ENCODE measurements around the gene SPEM2. TPM values are rescaled to one million over a fixed set of nuclear protein-coding genes. Genes with fewer than 3 reads are reported as not detected.
A peak's percentile ranks its signal among the peaks of the same experiment; 100 is the strongest.

Gene SPEM2
- polyA plus RNA-seq, 2 of the 4 experiments (the other 2 are of a cell fraction): not detected

DNA sequence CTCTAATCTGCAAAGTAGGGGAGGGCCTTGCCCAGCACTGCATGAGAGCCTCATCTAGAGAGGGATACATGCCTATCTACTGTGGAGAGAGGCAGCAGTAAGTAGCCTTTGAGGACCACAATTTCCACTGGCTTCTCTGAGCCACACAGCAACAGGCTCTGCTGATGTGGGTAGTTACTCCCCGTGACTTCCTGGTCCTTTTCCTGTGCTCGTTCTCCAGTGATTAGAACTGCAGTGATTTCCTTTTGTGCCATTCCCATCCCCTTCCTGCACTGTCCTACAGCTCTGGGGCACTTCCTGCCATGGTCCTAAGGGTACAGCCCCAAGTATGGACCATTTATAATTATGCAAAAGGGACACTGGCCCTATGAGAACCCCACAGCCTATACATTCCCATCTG lies 34.1 kb upstream of the SPEM2 start:
- Histone ChIP-seq H3K27ac (no peak overlapping the region), H3K4me1 (peaks cover 10% of the 10 kb centered on the region; the same call in 1 of the 3 replicates), H3K9me3 (no peaks in the 10 kb centered on the region), H3K4me3 (no peak overlapping the region), H3K4me2 (no peak overlapping the region)
- ATAC-seq (no peak), DNase-seq (ENCODE audit: low read depth in 1 of 2, low spot score in 1 of 2) (no peak), FAIRE-seq (no peak)
- CTCF ChIA-PET: interaction anchor here (0.8 to 17.1 kb wide), 5 partner anchors 23 to 67 kb away, joined by 3 to 139 read pairs (median 3); partner anchors contain the start of genes KCTD11, TMEM102 and TMEM95
- POLR2A ChIA-PET: no interaction called here
- WGBS (ENCODE audit: missing lambda C conversion rate): 81% methylated on average over 2 of the region's 2 CpGs
- TF ChIP-seq, protein P1, sequence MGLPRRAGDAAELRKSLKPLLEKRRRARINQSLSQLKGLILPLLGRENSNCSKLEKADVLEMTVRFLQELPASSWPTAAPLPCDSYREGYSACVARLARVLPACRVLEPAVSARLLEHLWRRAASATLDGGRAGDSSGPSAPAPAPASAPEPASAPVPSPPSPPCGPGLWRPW (IDR thresholded peaks at IDR 0.05): no peak
- TF ChIP-seq JUNB (IDR thresholded peaks at IDR 0.05) (no peak), MAFK (IDR thresholded peaks at IDR 0.05; ENCODE audit: partially characterized antibody) (no peak), MYC (IDR thresholded peaks at IDR 0.05; ENCODE audit: borderline replicate concordance, low read length) (no peak), EHF (CRISPR knock-in tag; IDR thresholded peaks at IDR 0.05) (no peak), NPAS2 (CRISPR knock-in tag; IDR thresholded peaks at IDR 0.05; ENCODE audit: borderline replicate concordance) (no peak), POLR2AphosphoS2 (conservative IDR thresholded peaks at IDR 0.05; ENCODE audit: low read length) (no peak), ZNF302 (CRISPR knock-in tag; IDR thresholded peaks at IDR 0.05) (no peak), SMC3 (IDR thresholded peaks at IDR 0.05) (no peak), RARB (CRISPR knock-in tag; IDR thresholded peaks at IDR 0.05) (no peak), SREBF2 (IDR thresholded peaks at IDR 0.05) (no peak), HEYL (CRISPR knock-in tag; IDR thresholded peaks at IDR 0.05) (no peak), FOSL2 (IDR thresholded peaks at IDR 0.05) (no peak), FOSL2 (CRISPR knock-in tag; IDR thresholded peaks at IDR 0.05) (no peak), FOSB (CRISPR knock-in tag; IDR thresholded peaks at IDR 0.05) (no peak), HOXB5 (CRISPR knock-in tag; IDR thresholded peaks at IDR 0.05) (no peak)
- TF ChIP-seq, protein P2, sequence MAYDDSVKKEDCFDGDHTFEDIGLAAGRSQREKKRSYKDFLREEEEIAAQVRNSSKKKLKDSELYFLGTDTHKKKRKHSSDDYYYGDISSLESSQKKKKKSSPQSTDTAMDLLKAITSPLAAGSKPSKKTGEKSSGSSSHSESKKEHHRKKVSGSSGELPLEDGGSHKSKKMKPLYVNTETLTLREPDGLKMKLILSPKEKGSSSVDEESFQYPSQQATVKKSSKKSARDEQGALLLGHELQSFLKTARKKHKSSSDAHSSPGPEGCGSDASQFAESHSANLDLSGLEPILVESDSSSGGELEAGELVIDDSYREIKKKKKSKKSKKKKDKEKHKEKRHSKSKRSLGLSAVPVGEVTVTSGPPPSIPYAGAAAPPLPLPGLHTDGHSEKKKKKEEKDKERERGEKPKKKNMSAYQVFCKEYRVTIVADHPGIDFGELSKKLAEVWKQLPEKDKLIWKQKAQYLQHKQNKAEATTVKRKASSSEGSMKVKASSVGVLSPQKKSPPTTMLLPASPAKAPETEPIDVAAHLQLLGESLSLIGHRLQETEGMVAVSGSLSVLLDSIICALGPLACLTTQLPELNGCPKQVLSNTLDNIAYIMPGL (CRISPR knock-in tag; IDR thresholded peaks at IDR 0.05; ENCODE audit: borderline replicate concordance): no peak
- TF ChIP-seq, protein P3, sequence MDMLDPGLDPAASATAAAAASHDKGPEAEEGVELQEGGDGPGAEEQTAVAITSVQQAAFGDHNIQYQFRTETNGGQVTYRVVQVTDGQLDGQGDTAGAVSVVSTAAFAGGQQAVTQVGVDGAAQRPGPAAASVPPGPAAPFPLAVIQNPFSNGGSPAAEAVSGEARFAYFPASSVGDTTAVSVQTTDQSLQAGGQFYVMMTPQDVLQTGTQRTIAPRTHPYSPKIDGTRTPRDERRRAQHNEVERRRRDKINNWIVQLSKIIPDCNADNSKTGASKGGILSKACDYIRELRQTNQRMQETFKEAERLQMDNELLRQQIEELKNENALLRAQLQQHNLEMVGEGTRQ (IDR thresholded peaks at IDR 0.05): no peak

DNA sequence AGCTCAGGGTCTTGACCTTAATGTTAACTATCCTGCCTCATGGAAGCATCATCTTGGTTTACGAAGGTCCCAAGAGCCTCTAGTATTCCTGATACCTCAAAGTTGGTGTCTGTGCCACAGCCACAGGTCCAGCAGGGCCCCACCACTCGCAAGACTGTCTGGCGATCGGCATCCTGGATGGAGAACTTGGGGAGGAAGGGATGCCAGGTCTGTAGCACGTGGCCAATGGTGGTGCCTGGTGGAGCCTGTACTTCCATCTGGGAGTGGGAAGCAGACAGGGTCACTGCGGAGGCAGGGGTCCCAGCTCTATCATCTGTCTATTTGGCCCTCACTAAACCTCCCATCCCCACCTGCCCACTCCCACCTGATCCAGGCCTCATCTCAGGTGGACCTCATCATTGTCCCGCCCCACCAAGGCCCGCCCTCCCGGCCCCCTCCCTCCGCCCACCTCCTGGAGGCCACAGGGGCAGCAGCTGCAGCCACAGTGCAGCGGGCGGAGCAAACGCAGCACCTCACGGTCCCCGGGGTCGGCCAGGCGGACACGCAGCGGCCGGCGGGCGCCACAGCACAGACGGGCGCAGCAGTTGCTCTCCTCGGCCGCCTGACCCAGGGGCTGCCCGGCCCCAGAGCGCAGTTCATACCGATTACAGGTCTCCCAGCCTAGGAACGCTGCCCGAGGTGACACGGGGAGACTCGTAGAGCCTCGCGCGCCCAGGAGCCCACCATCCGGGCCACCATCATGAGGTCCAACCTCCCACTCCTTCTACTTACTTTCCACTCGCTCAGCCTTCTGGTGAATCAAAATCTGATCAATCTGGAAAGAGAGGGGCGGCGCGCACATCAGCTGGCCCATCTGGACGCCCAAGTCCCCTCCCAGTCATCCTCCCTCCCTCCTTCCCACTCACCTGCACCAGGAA lies 32.5 kb upstream of the SPEM2 start:
- no peak for ATAC-seq
- CTCF ChIA-PET: interaction anchor here (1.3 to 17.1 kb wide), 5 partner anchors 10 to 44 kb away, joined by 3 to 139 read pairs (median 12); partner anchors contain the start of genes KCTD11, TMEM102, TMEM256 and TMEM95
- DNase-seq (ENCODE audit: low read depth in 1 of 2, low spot score in 1 of 2): no peak
- peak overlapping the region; percentile 71 for H3K4me3 ChIP-seq
- no peaks in the 10 kb centered on the region for H3K9me3 ChIP-seq
- H3K4me1 ChIP-seq: peaks cover 10% of the 10 kb centered on the region; the same call in 1 of the 3 replicates
- H3K4me2 ChIP-seq: peak overlapping the region; percentile 88
- no peak for FAIRE-seq
- POLR2A ChIA-PET: interaction anchor here (1.0 to 1.1 kb wide), 2 partner anchors 22 to 91 kb away, joined by 3 to 5 read pairs; partner anchors contain the start of gene POLR2A
- peak overlapping the region; percentile 83 to 92; a peak in 4 of 6 replicates for H3K27ac ChIP-seq
- 95% methylated on average over 31 of the region's 42 CpGs for WGBS (ENCODE audit: missing lambda C conversion rate)
- no peak for TF ChIP-seq EHMT2 (IDR thresholded peaks at IDR 0.05; ENCODE audit: low read depth)
- TF ChIP-seq CBX2 (IDR thresholded peaks at IDR 0.05; ENCODE audit: borderline replicate concordance, low read depth): no peak
- TF ChIP-seq, protein P4, sequence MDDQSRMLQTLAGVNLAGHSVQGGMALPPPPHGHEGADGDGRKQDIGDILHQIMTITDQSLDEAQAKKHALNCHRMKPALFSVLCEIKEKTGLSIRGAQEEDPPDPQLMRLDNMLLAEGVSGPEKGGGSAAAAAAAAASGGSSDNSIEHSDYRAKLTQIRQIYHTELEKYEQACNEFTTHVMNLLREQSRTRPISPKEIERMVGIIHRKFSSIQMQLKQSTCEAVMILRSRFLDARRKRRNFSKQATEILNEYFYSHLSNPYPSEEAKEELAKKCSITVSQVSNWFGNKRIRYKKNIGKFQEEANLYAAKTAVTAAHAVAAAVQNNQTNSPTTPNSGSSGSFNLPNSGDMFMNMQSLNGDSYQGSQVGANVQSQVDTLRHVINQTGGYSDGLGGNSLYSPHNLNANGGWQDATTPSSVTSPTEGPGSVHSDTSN (IDR thresholded peaks at IDR 0.05): no peak
- no peak for TF ChIP-seq ZFP36 (IDR thresholded peaks at IDR 0.05; ENCODE audit: borderline replicate concordance, partially characterized antibody)
- TF ChIP-seq, protein P2 (CRISPR knock-in tag; IDR thresholded peaks at IDR 0.05; ENCODE audit: borderline replicate concordance): no peak
- no peak for TF ChIP-seq NPAS2 (CRISPR knock-in tag; IDR thresholded peaks at IDR 0.05; ENCODE audit: borderline replicate concordance)
- TF ChIP-seq, protein P5, sequence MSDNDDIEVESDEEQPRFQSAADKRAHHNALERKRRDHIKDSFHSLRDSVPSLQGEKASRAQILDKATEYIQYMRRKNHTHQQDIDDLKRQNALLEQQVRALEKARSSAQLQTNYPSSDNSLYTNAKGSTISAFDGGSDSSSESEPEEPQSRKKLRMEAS (IDR thresholded peaks at IDR 0.05): no peak
- no peak for TF ChIP-seq RFX5 (IDR thresholded peaks at IDR 0.05)
- TF ChIP-seq FOXS1 (CRISPR knock-in tag; IDR thresholded peaks at IDR 0.05): no peak
- no peak for TF ChIP-seq RARB (CRISPR knock-in tag; IDR thresholded peaks at IDR 0.05)
- no peak for TF ChIP-seq FOSL2 (IDR thresholded peaks at IDR 0.05)
- no peak for TF ChIP-seq FOSL2 (CRISPR knock-in tag; IDR thresholded peaks at IDR 0.05)
- no peak for TF ChIP-seq SMC3 (IDR thresholded peaks at IDR 0.05)
- no peak for TF ChIP-seq POLR2AphosphoS2 (conservative IDR thresholded peaks at IDR 0.05; ENCODE audit: low read length)
- TF ChIP-seq, protein P6, sequence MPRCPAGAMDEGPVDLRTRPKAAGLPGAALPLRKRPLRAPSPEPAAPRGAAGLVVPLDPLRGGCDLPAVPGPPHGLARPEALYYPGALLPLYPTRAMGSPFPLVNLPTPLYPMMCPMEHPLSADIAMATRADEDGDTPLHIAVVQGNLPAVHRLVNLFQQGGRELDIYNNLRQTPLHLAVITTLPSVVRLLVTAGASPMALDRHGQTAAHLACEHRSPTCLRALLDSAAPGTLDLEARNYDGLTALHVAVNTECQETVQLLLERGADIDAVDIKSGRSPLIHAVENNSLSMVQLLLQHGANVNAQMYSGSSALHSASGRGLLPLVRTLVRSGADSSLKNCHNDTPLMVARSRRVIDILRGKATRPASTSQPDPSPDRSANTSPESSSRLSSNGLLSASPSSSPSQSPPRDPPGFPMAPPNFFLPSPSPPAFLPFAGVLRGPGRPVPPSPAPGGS (IDR thresholded peaks at IDR 0.05): no peak
- no peak for TF ChIP-seq PHF8 (IDR thresholded peaks at IDR 0.05; ENCODE audit: borderline replicate concordance, low read depth)
- TF ChIP-seq HOXA7 (CRISPR knock-in tag; IDR thresholded peaks at IDR 0.05): no peak
